ENCODE data around the gene COL20A1. TPM values are rescaled to one million over a fixed set of nuclear protein-coding genes. Genes with fewer than 3 reads are reported as not detected.

COL20A1 gene
- total RNA-seq, 1 donor from 2014 or later: not detected

DNA sequence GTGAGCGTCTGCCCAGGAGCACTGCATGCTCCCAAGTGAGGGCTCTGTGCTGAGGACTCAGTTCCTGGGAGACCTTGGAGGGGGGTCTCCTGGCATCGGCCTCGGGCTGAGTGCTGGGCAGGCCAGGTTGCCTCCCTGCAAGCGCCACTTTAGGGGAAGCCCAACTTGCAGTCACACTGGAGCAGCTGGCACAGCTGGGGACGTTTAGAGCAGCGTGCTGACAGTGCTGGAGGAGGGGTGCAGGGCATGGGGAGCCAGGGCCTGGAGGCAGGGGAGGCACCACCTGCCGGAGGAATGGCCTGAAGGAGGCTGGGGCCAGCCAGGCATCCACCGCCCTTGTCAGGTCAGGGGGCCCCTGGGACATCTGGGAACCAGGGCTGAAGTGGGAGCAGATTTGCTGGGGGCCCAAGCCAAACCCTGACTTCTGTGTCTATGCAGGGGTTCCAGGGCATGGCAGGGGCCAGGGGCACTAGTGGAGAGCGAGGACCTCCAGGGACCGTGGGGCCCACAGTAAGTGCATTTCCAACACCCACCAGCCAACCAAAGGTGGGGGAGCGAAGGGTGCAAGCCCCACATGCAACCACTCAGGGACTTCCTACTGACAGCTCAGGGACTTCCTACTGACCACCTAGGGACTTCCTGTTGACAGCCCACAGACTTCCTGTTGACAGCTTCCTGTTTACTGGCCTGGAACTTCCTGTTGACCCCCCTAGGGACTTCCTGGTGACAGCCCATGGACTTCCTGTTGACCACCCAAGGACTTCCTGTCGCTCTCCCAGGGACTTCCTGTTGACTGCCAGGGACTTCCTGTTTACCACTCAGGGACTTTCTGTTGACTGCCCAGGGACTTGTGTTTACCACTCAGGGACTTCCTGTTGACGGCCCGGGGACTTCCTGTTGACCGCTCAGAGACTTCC, 33.6 kb downstream of the COL20A1 start:
- Histone ChIP-seq H3K36me3 (no peaks in the 10 kb centered on the region), H3K4me1 (no peaks in the 10 kb centered on the region), H3K27me3 (peaks cover 14% of the 10 kb centered on the region), H3K27ac (no peak overlapping the region), H3K4me3 (no peak overlapping the region), H3K9me3 (no peaks in the 10 kb centered on the region)
- intact Hi-C loops (cut with DNase I): no loop called here
- ATAC-seq: no peak
- TF ChIP-seq, protein P1, sequence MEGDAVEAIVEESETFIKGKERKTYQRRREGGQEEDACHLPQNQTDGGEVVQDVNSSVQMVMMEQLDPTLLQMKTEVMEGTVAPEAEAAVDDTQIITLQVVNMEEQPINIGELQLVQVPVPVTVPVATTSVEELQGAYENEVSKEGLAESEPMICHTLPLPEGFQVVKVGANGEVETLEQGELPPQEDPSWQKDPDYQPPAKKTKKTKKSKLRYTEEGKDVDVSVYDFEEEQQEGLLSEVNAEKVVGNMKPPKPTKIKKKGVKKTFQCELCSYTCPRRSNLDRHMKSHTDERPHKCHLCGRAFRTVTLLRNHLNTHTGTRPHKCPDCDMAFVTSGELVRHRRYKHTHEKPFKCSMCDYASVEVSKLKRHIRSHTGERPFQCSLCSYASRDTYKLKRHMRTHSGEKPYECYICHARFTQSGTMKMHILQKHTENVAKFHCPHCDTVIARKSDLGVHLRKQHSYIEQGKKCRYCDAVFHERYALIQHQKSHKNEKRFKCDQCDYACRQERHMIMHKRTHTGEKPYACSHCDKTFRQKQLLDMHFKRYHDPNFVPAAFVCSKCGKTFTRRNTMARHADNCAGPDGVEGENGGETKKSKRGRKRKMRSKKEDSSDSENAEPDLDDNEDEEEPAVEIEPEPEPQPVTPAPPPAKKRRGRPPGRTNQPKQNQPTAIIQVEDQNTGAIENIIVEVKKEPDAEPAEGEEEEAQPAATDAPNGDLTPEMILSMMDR (IDR thresholded peaks at IDR 0.05): no peak
- peak; percentile 46 for DNase-seq

DNA sequence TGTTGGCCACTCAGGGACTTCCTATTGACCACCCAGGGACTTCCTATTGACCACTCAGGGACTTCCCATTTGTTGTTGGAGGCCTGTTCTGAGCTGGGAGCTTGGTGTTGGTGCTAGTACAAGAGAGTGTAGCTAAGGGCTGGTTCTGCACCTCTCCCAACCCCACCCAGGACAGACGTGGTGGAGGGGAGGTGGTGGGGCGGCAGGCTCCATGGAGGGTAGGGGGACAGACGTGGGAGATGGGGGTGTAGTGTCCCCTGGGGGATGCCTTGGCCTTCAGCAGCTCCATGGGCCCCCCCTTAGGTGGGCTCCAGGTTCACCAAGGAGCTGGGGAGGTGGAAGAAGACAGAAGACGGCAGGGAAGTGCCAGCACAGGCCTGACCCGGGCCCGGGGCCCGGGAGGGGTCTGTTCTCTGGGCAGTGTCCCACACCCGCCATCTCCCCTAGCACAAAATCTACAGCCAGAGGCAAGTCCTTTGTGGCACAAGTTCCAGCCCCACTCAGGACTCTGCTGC, 34.3 kb downstream of the COL20A1 start:
- H3K27ac ChIP-seq: no peak overlapping the region
- TF ChIP-seq, protein P1 (IDR thresholded peaks at IDR 0.05): no peak
- DNase-seq: no peak
- H3K9me3 ChIP-seq: no peaks in the 10 kb centered on the region
- H3K4me1 ChIP-seq: no peaks in the 10 kb centered on the region
- no peak for ATAC-seq
- no peaks in the 10 kb centered on the region for H3K36me3 ChIP-seq
- intact Hi-C loops (cut with DNase I): no loop called here
- no peak overlapping the region for H3K4me3 ChIP-seq
- peaks cover 14% of the 10 kb centered on the region for H3K27me3 ChIP-seq

DNA sequence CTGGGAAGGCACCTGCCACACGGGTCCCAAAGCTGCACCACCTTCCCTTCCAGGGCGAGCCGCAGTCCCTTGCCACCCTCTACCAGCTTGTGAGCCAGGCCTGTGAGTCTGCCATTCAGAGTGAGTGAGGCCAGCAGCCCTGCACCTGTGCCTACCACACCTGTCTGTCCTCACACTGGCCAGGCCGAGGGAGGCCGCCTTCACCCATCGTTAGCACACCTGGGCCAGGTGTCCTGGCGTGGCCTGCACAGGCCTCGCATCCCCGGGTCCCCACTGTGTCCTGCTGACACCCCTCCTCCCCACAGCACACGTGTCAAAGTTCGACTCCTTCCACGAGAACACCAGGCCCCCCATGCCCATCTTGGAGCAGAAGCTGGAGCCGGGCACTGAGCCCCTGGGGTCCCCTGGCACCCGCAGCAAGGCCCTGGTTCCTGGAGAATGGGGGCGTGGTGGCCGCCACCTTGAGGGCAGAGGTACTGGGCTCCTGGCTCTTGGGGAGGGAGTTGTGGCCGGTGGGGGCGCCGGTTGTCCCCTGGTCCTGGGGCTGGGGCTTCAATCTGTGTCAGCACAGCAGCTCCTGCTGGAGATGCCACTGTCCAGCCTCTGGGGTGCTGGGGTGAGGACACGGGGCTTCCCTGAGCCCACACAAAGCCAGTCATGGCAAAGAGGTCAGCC, 35.2 kb downstream of the COL20A1 start:
- Histone ChIP-seq H3K27me3 (peaks cover 19% of the 10 kb centered on the region), H3K36me3 (no peaks in the 10 kb centered on the region), H3K9me3 (no peaks in the 10 kb centered on the region), H3K4me1 (no peaks in the 10 kb centered on the region), H3K27ac (no peak overlapping the region), H3K4me3 (no peak overlapping the region)
- no peak for DNase-seq
- intact Hi-C loops (cut with DNase I): no loop called here
- no peak for ATAC-seq
- TF ChIP-seq, protein P1 (IDR thresholded peaks at IDR 0.05): no peak

DNA sequence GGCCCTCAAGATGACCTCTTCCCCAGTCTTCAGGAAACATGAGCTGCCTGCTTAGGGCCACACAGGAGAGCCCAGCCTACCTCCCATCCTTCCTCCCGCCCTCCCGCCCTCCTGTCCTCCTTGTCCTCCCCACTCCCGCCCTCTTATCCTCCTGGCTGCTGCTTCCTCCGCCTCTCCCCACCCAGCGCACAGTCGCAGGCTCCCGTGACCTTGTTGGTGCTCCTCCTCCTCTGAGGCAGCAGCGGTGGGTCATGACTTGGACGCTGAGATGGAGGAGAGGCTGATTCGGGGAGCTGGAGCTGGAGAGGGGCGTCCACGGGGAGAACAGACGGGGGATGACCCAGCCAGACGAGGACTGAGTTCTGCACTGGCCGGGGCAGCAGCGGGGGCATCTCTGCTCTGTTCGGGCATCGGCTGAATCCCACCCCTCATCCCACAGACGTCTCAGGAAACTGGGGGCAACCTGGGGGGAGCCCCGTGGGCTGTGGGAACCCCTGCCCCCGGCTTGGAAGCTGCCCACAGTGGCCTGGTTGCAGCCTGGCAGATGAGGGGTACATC, 35.8 kb downstream of the COL20A1 start:
- DNase-seq (no peak), ATAC-seq (no peak)
- Histone ChIP-seq H3K36me3 (no peaks in the 10 kb centered on the region), H3K4me3 (no peak overlapping the region), H3K27me3 (peaks cover 24% of the 10 kb centered on the region), H3K4me1 (no peaks in the 10 kb centered on the region), H3K9me3 (no peaks in the 10 kb centered on the region), H3K27ac (no peak overlapping the region)
- intact Hi-C loops (cut with DNase I): no loop called here
- TF ChIP-seq, protein P1 (IDR thresholded peaks at IDR 0.05): no peak

DNA sequence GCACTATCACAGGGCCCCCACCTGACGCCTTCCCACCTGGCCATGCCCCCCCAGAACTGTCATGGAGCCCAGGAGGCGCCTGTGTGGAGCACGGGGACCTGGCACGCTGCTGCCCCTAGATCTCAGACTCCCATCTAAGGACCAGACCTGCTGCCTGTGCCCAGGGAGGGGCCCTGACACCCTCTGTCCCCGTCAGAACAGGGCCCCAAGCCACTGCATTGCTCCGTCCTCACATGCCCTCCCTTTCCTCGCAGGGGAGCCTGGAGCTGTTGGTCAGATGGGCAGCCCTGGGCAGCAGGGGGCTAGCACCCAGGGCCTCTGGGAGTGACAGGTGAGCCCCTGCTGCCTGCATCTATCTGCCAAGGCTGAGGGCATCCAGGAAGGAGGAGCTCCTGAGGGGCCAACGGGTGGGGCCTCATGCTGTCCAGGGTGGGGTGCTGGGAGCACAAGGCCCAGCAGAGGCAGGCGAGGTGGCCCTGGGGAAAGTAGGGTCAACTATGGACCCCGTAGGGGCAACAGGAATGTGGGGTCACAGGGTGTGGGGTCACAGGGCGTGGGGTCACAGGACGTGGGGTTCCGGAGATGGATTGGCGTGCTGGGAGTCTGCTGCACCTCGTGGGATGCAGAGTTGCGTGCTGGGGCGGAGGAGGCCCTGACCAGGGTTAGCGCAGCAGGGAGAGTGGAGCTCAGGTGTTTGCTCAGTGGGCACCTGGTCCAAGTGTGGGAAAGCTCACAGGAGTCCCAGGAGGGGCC, 36.5 kb downstream of the COL20A1 start:
- Histone ChIP-seq H3K36me3 (no peaks in the 10 kb centered on the region), H3K9me3 (no peaks in the 10 kb centered on the region), H3K27me3 (peaks cover 24% of the 10 kb centered on the region), H3K4me1 (no peaks in the 10 kb centered on the region), H3K4me3 (no peak overlapping the region), H3K27ac (no peak overlapping the region)
- ATAC-seq: no peak
- DNase-seq: no peak
- intact Hi-C loops (cut with DNase I): no loop called here
- TF ChIP-seq, protein P1 (IDR thresholded peaks at IDR 0.05): no peak
